ENCODE measurements around the gene IGSF22.

The IGSF22 gene

DNA sequence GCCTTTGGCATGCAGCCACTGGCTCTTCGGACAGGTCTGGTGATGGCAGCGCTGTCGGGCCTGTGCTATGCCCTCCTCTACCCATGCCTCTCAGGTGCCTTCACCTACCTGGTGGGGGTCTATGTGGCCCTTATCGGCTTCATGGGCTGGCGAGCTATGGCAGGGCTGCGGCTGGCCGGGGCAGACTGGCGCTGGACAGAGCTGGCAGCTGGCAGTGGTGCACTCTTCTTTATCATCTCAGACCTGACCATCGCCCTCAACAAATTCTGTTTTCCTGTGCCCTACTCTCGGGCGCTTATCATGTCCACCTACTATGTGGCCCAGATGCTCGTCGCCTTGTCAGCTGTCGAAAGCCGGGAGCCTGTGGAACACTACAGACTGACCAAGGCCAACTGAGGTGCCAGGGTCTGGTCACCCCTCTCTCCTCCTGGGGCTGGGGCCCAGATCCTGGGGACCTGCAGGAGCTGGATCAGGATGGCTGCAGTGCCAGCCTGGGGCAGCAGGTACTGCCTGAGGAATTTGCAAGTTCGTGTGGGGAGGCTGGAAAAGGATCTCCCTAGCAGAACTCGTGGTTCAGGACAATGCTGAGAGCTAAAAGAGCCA, 24.3 kb downstream of the IGSF22 start:
- no peak overlapping the region for H2AFZ ChIP-seq
- H3K27me3 ChIP-seq (ENCODE audit: control insufficient read depth, insufficient read depth, low read length): no peaks in the 10 kb centered on the region
- no peak overlapping the region for H3K9ac ChIP-seq
- H3K27ac ChIP-seq: no peak overlapping the region
- peaks cover 10% of the 10 kb centered on the region for H3K4me1 ChIP-seq
- no peaks in the 10 kb centered on the region for H3K36me3 ChIP-seq (ENCODE audit: control insufficient read depth, insufficient read depth, low read length)
- H3K4me3 ChIP-seq (ENCODE audit: low read depth, low read length): no peak overlapping the region
- H3K9me3 ChIP-seq (ENCODE audit: control insufficient read depth, low read length): no peaks in the 10 kb centered on the region
- TF ChIP-seq, protein P1, sequence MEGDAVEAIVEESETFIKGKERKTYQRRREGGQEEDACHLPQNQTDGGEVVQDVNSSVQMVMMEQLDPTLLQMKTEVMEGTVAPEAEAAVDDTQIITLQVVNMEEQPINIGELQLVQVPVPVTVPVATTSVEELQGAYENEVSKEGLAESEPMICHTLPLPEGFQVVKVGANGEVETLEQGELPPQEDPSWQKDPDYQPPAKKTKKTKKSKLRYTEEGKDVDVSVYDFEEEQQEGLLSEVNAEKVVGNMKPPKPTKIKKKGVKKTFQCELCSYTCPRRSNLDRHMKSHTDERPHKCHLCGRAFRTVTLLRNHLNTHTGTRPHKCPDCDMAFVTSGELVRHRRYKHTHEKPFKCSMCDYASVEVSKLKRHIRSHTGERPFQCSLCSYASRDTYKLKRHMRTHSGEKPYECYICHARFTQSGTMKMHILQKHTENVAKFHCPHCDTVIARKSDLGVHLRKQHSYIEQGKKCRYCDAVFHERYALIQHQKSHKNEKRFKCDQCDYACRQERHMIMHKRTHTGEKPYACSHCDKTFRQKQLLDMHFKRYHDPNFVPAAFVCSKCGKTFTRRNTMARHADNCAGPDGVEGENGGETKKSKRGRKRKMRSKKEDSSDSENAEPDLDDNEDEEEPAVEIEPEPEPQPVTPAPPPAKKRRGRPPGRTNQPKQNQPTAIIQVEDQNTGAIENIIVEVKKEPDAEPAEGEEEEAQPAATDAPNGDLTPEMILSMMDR (IDR thresholded peaks at IDR 0.05): no peak
- no peak overlapping the region for H3K4me2 ChIP-seq (ENCODE audit: low read length)
- no peaks in the 10 kb centered on the region for H3K79me2 ChIP-seq

DNA sequence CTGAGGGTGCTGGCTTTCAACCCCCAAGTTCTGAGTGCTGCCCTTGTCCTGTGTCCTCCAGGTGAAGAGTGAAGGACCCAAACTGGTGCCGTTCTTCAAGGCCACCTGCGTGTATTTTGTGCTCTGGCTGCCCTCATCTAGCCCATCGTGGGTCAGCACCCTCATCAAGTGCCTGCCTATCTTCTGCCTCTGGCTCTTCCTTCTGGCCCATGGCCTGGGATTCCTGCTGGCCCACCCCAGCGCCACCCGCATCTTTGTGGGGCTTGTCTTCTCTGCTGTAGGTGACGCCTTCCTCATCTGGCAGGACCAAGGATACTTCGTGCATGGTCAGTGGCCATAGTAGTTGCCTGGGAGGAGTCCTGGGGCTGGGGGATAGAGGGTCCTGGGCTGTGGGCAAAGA, 25.1 kb downstream of the IGSF22 start:
- H3K27me3 ChIP-seq (ENCODE audit: control insufficient read depth, insufficient read depth, low read length): no peaks in the 10 kb centered on the region
- H2AFZ ChIP-seq: no peak overlapping the region
- no peaks in the 10 kb centered on the region for H3K79me2 ChIP-seq
- no peak overlapping the region for H3K4me2 ChIP-seq (ENCODE audit: low read length)
- no peak overlapping the region for H3K9ac ChIP-seq
- TF ChIP-seq, protein P1 (IDR thresholded peaks at IDR 0.05): no peak
- no peak overlapping the region for H3K27ac ChIP-seq
- no peaks in the 10 kb centered on the region for H3K9me3 ChIP-seq (ENCODE audit: control insufficient read depth, low read length)
- H3K4me1 ChIP-seq: peaks cover 9% of the 10 kb centered on the region
- H3K36me3 ChIP-seq (ENCODE audit: control insufficient read depth, insufficient read depth, low read length): no peaks in the 10 kb centered on the region
- H3K4me3 ChIP-seq (ENCODE audit: low read depth, low read length): no peak overlapping the region

DNA sequence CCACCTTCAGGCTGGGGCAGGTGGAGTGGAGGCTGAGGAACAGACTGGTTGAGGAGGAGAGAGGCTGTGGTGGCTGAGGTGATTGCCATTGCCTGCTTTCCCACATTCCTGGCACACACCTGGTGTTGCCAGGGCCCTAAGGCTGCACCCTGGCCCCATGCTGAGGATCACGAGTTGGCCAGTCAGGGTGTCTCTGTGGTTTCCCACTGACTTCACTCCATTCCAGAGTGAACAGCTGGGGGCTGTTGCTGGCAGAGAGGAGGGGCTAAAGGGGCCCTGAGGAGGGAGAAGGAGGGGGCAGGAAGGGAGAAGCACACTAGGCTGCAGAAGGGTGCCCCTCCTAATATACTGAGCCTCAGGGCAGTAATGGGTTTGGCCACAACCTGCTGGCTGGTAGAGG, 25.6 kb downstream of the IGSF22 start:
- Histone ChIP-seq H3K9me3 (ENCODE audit: control insufficient read depth, low read length) (no peaks in the 10 kb centered on the region), H3K4me3 (ENCODE audit: low read depth, low read length) (no peak overlapping the region), H3K36me3 (ENCODE audit: control insufficient read depth, insufficient read depth, low read length) (no peaks in the 10 kb centered on the region), H3K4me1 (peaks cover 6% of the 10 kb centered on the region), H3K27ac (no peak overlapping the region), H2AFZ (no peak overlapping the region), H3K79me2 (no peaks in the 10 kb centered on the region), H3K9ac (no peak overlapping the region), H3K4me2 (ENCODE audit: low read length) (no peak overlapping the region), H3K27me3 (ENCODE audit: control insufficient read depth, insufficient read depth, low read length) (no peaks in the 10 kb centered on the region)
- TF ChIP-seq, protein P1 (IDR thresholded peaks at IDR 0.05): no peak

- Histone ChIP-seq H3K36me3 (ENCODE audit: control insufficient read depth, insufficient read depth, low read length) (no peaks in the 10 kb centered on the region), H3K4me2 (ENCODE audit: low read length) (peak overlapping the region; percentile 53), H3K4me1 (peaks cover 4% of the 10 kb centered on the region), H3K4me3 (ENCODE audit: low read depth, low read length) (no peak overlapping the region), H2AFZ (no peak overlapping the region), H3K9ac (no peak overlapping the region), H3K79me2 (no peaks in the 10 kb centered on the region), H3K27me3 (ENCODE audit: control insufficient read depth, insufficient read depth, low read length) (no peaks in the 10 kb centered on the region), H3K27ac (no peak overlapping the region), H3K9me3 (ENCODE audit: control insufficient read depth, low read length) (no peaks in the 10 kb centered on the region)
- TF ChIP-seq, protein P1 (IDR thresholded peaks at IDR 0.05): no peak
Observed at GRCh38 chr11:18699848-18700261, 26.1 kb downstream of the IGSF22 start.

DNA sequence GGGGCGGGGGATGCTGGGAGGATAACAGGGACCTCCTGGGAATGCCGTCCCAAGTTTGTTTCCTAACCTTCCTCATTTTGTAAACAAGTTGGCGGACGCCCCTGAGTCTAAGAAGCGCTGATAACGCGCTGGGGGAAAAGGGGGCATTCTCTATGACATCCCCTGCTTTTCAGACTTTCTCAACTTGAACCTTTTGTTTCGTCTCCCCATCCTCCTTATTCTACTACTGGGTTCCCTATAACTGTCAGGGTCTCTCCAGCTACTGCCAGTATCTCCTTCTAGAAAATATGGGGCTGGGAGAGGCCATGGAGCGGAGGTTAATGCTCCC, 26.8 kb downstream of the IGSF22 start:
- peak overlapping the region; percentile 57 for H3K4me3 ChIP-seq (ENCODE audit: low read depth, low read length)
- no peak overlapping the region for H3K9ac ChIP-seq
- no peaks in the 10 kb centered on the region for H3K79me2 ChIP-seq
- TF ChIP-seq, protein P1 (IDR thresholded peaks at IDR 0.05): no peak
- peak overlapping the region; percentile 67 for H2AFZ ChIP-seq
- no peak overlapping the region for H3K27ac ChIP-seq
- H3K27me3 ChIP-seq (ENCODE audit: control insufficient read depth, insufficient read depth, low read length): no peaks in the 10 kb centered on the region
- no peaks in the 10 kb centered on the region for H3K9me3 ChIP-seq (ENCODE audit: control insufficient read depth, low read length)
- H3K36me3 ChIP-seq (ENCODE audit: control insufficient read depth, insufficient read depth, low read length): no peaks in the 10 kb centered on the region
- H3K4me2 ChIP-seq (ENCODE audit: low read length): peak overlapping the region; percentile 53
- peaks cover 4% of the 10 kb centered on the region for H3K4me1 ChIP-seq

Data from parathyroid adenoma (tissue), 2 donors.